ENCODE results near the gene DNAJC11. TPM values are rescaled to one million over a fixed set of nuclear protein-coding genes. Genes with fewer than 3 reads are reported as not detected.

Gene DNAJC11
- total RNA-seq, 2 experiments from 2014 or later: 43.0 to 44.6 TPM

Other genes with a start within 250 kb of the DNAJC11 start
- 100 to 1,000 TPM; 137 TPM for gene TNFRSF25, start 235.6 kb downstream of the DNAJC11 start, total RNA-seq
- gene PLEKHG5, start 210.1 kb downstream of the DNAJC11 start, total RNA-seq: 1 to 10 TPM; 4.7 to 5.0 TPM
- gene NOL9, start 147.3 kb downstream of the DNAJC11 start, total RNA-seq: 10 to 100 TPM; 37.6 to 40.8 TPM
- not detected for gene TAS1R1, start 146.5 kb downstream of the DNAJC11 start, total RNA-seq
- 10 to 100 TPM; 42.7 to 52.9 TPM for gene ZBTB48, start 121.8 kb downstream of the DNAJC11 start, total RNA-seq
- 10 to 100 TPM; 39.0 to 42.0 TPM for gene KLHL21, start 98.9 kb downstream of the DNAJC11 start, total RNA-seq
- 10 to 100 TPM; 12.1 TPM for gene PHF13, start 88.1 kb downstream of the DNAJC11 start, total RNA-seq
- gene THAP3, start 76.9 kb downstream of the DNAJC11 start, total RNA-seq: 10 to 100 TPM; 21.5 to 25.4 TPM
- gene CAMTA1, start 83.6 kb upstream of the DNAJC11 start, total RNA-seq: 10 to 100 TPM; 45.5 to 45.6 TPM